ENCODE measurements around the gene GPR135. TPM values are rescaled to one million over a fixed set of nuclear protein-coding genes. Genes with fewer than 3 reads are reported as not detected.

Gene GPR135, protein sequence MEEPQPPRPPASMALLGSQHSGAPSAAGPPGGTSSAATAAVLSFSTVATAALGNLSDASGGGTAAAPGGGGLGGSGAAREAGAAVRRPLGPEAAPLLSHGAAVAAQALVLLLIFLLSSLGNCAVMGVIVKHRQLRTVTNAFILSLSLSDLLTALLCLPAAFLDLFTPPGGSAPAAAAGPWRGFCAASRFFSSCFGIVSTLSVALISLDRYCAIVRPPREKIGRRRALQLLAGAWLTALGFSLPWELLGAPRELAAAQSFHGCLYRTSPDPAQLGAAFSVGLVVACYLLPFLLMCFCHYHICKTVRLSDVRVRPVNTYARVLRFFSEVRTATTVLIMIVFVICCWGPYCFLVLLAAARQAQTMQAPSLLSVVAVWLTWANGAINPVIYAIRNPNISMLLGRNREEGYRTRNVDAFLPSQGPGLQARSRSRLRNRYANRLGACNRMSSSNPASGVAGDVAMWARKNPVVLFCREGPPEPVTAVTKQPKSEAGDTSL
- 0.43 and 0.96 TPM in 2 replicates for total RNA-seq

GRCh38 chr14:59465316-59466135 is at the start of gene GPR135:
TSS of gene GPR135 (minus strand) at chr14:59465380. CDS start at chr14:59465226, 154 bp downstream.

GRCh38 chr14:59483819-59484638 is 18.8 kb upstream of the GPR135 start, which contains the start of the genes JKAMP and L3HYPDH:
TSS of gene JKAMP (plus strand) at chr14:59484517. CDS start at chr14:59484590, 73 bp downstream.
TSS of gene L3HYPDH (minus strand) at chr14:59484408. CDS start at chr14:59484316, 92 bp downstream.

Other genes with a start within 250 kb of the GPR135 start
- 20.0 and 21.3 TPM in 2 replicates for gene L3HYPDH, start 19.0 kb upstream of the GPR135 start, total RNA-seq
- 53.3 and 69.9 TPM in 2 replicates for gene JKAMP, start 19.1 kb upstream of the GPR135 start, total RNA-seq
- gene CCDC175, start 111.4 kb upstream of the GPR135 start, total RNA-seq = not detected in 2 replicates